Mesenchymal stem cell (in vitro differentiated cells and primary cell): ENCODE data around the gene PIR.

Experiments
- DNase-seq: peaks from one replicate; pipeline ENCODE4 v3.0.0-alpha.2; 2013
- H2AFZ ChIP-seq: one replicate; pipeline ENCODE4 v1.6.1; 2013; ENCODE audit warnings: low read depth, mild to moderate bottlenecking, control low read depth, inconsistent platforms, low read length, moderate library complexity
- H2AK5ac ChIP-seq: 2 replicates; pipeline ENCODE4 v1.6.1; 2013; ENCODE audit warnings: low read length, moderate library complexity, mild to moderate bottlenecking, inconsistent platforms; ENCODE audit not compliant: severe bottlenecking
- H2BK120ac ChIP-seq: one replicate; pipeline ENCODE4 v1.6.1; 2013; ENCODE audit warnings: low read depth, mild to moderate bottlenecking, inconsistent platforms, low read length, moderate library complexity
- H2BK12ac ChIP-seq, 2 experiments: one replicate each; pipeline ENCODE4 v1.6.1; 2013; ENCODE audit warnings: inconsistent platforms in 2 of 2, low read length in 2 of 2, mild to moderate bottlenecking in 2 of 2, moderate library complexity in 2 of 2, control low read depth in 1 of 2
- H2BK15ac ChIP-seq: one replicate; pipeline ENCODE4 v1.6.1; 2013; ENCODE audit warnings: mild to moderate bottlenecking, low read depth, inconsistent platforms; ENCODE audit not compliant: poor library complexity, severe bottlenecking
- H2BK5ac ChIP-seq: 2 replicates; pipeline ENCODE4 v1.6.1; 2013; ENCODE audit warnings: low read depth, mild to moderate bottlenecking, low read length, control low read depth, inconsistent platforms; ENCODE audit not compliant: poor library complexity, severe bottlenecking
- H3K14ac ChIP-seq, 2 experiments: one replicate each; pipeline ENCODE4 v1.6.1; 2013; ENCODE audit warnings: inconsistent platforms in 2 of 2, low read length in 2 of 2, control low read depth in 1 of 2, mild to moderate bottlenecking in 1 of 2, moderate library complexity in 1 of 2
- H3K18ac ChIP-seq, 2 experiments: one replicate each; pipeline ENCODE4 v1.6.1; 2013; ENCODE audit warnings: inconsistent platforms in 2 of 2, low read length in 2 of 2, control low read depth in 1 of 2, low read depth in 1 of 2, mild to moderate bottlenecking in 1 of 2
- H3K23ac ChIP-seq, 2 experiments: one replicate each; pipeline ENCODE4 v1.6.1; 2013; ENCODE audit warnings: inconsistent platforms in 2 of 2, low read length in 2 of 2, mild to moderate bottlenecking in 2 of 2, moderate library complexity in 2 of 2, control low read depth in 1 of 2
- H3K27ac ChIP-seq: 2 replicates; pipeline ENCODE4 v1.5.1; 2013; ENCODE audit warnings: mild to moderate bottlenecking, moderate library complexity, low read length, control low read depth, inconsistent platforms; ENCODE audit not compliant: poor library complexity, severe bottlenecking
- H3K27me3 ChIP-seq, 2 experiments: 2 replicates each; pipeline versions ENCODE4 v1.6.1 to v1.7.0; 2013; ENCODE audit warnings: low read length in 2 of 2, mild to moderate bottlenecking in 2 of 2, moderate library complexity in 2 of 2, control low read depth in 1 of 2, inconsistent platforms in 1 of 2; ENCODE audit not compliant: control insufficient read depth in 1 of 2, insufficient read depth in 1 of 2
- H3K36me3 ChIP-seq, 2 experiments: 2 replicates each; pipeline versions ENCODE4 v1.6.1 to v1.7.0; 2013; ENCODE audit warnings: low read length in 2 of 2, control low read depth in 1 of 2, inconsistent platforms in 1 of 2, low read depth in 1 of 2, mild to moderate bottlenecking in 1 of 2; ENCODE audit not compliant: insufficient read depth in 2 of 2, control insufficient read depth in 1 of 2
- H3K4ac ChIP-seq, 2 experiments: one replicate each; pipeline ENCODE4 v1.6.1; 2013; ENCODE audit warnings: inconsistent platforms in 2 of 2, low read length in 2 of 2, mild to moderate bottlenecking in 2 of 2, moderate library complexity in 2 of 2, control low read depth in 1 of 2, low read depth in 1 of 2
- H3K4me1 ChIP-seq: 2 replicates; pipeline ENCODE4 v1.6.1; 2013; ENCODE audit warnings: low read depth, low read length, control low read depth; ENCODE audit not compliant: control insufficient read depth, insufficient read depth
- H3K4me2 ChIP-seq: 2 replicates; pipeline ENCODE4 v1.6.1; 2013; ENCODE audit warnings: low read length, mild to moderate bottlenecking, inconsistent platforms; ENCODE audit not compliant: poor library complexity, severe bottlenecking
- H3K4me3 ChIP-seq, 2 experiments: 2 replicates each; pipeline versions ENCODE4 v1.5.1 to v1.7.0; 2013; ENCODE audit warnings: low read length in 2 of 2, mild to moderate bottlenecking in 2 of 2, control low read depth in 1 of 2, low read depth in 1 of 2; ENCODE audit not compliant: insufficient read depth in 1 of 2
- H3K79me1 ChIP-seq: replicated peaks from 2 replicates; pipeline ENCODE4 v1.6.1; 2013; ENCODE audit warnings: mild to moderate bottlenecking, control low read depth, low read length, inconsistent platforms; ENCODE audit not compliant: poor library complexity, severe bottlenecking
- H3K9ac ChIP-seq: 2 replicates; pipeline ENCODE4 v1.7.0; 2013; ENCODE audit warnings: mild to moderate bottlenecking, low read length, moderate library complexity
- H3K9me3 ChIP-seq: 2 replicates; pipeline ENCODE4 v1.7.0; 2013; ENCODE audit warnings: mild to moderate bottlenecking, low read length; ENCODE audit not compliant: control insufficient read depth
- H4K8ac ChIP-seq: one replicate; pipeline ENCODE4 v1.6.1; 2013; ENCODE audit warnings: inconsistent platforms, mild to moderate bottlenecking, low read length, moderate library complexity
- H4K91ac ChIP-seq: one replicate; pipeline ENCODE4 v1.6.1; 2013; ENCODE audit warnings: mild to moderate bottlenecking, low read length, inconsistent platforms
- whole genome bisulfite sequencing: methylation state at CpG from one replicate; pipeline ENCODE4 v1.1.7; 2013; ENCODE audit warnings: mixed read lengths; 5-methylcytosine and 5-hydroxymethylcytosine counted together

Gene PIR

DNA sequence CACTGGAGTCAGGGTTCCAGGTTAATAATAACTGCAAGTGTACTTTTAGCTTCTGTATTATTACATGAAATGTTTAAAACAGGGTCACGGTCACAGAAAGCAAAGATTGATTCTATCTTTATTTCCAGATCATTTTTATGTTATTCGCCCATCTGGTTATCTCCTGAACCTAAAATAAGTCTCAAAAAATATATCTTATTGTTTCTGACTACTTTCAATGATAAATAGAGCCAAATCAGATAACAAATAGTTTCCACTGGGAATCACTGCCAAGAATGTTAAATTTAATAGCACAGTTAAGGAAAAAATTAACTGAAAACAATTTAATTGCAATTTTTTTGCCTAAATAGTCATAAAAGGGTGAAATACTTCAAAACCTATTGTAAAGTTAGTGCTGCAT, 91.8 kb downstream of the PIR start:
- Histone ChIP-seq H3K4me1 (no peaks in the 10 kb centered on the region), H2BK15ac (no peak overlapping the region), H3K27ac (no peak overlapping the region), H3K23ac (no peak overlapping the region), H3K4ac (no peak overlapping the region), H2BK5ac (no peak overlapping the region), H3K9ac (no peak overlapping the region), H3K4me2 (no peak overlapping the region), H2AK5ac (no peak overlapping the region), H2AFZ (no peak overlapping the region), H3K4me3 (no peak overlapping the region), H3K79me1 (no peaks in the 10 kb centered on the region), H3K36me3 (no peaks in the 10 kb centered on the region), H3K14ac (no peak overlapping the region), H4K91ac (no peak overlapping the region), H2BK120ac (no peak overlapping the region), H4K8ac (no peak overlapping the region), H3K18ac (no peak overlapping the region), H3K27me3 (no peaks in the 10 kb centered on the region), H2BK12ac (no peak overlapping the region), H3K9me3 (no peaks in the 10 kb centered on the region)
- WGBS: no CpG with 5 or more reads among the region's 2 CpGs
- DNase-seq: no peak

DNA sequence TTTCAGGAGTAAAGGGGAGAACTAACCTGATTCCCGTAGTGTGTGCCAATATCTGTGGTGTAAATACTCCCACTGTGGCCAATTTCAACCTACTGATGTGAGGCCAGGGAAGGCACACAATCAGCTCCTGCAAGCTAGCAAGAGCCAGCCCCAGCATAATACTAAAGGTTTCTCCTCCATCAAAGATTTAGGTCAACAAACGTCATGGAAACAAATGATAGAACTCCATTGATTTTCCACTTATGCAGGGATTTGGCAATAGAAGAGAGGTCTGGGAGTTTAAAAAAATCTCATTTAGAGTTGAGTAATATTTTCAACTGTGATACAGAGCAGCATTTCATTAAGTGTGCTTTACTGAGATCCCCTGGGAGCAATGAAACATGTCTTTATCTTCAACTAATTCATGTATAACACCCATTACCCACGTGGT, 93.2 kb downstream of the PIR start:
- Histone ChIP-seq H2BK15ac (no peak overlapping the region), H2AFZ (no peak overlapping the region), H2BK12ac (no peak overlapping the region), H3K4me3 (no peak overlapping the region), H4K8ac (no peak overlapping the region), H2BK120ac (no peak overlapping the region), H3K9ac (no peak overlapping the region), H3K79me1 (no peaks in the 10 kb centered on the region), H3K18ac (no peak overlapping the region), H3K27ac (no peak overlapping the region), H3K14ac (no peak overlapping the region), H3K9me3 (no peaks in the 10 kb centered on the region), H2BK5ac (no peak overlapping the region), H3K4ac (no peak overlapping the region), H3K27me3 (no peaks in the 10 kb centered on the region), H3K4me1 (no peaks in the 10 kb centered on the region), H2AK5ac (no peak overlapping the region), H3K23ac (no peak overlapping the region), H4K91ac (no peak overlapping the region), H3K4me2 (no peak overlapping the region), H3K36me3 (no peaks in the 10 kb centered on the region)
- peak; percentile 0 for DNase-seq
- 100% methylated on average over 1 of the region's 3 CpGs for WGBS

DNA sequence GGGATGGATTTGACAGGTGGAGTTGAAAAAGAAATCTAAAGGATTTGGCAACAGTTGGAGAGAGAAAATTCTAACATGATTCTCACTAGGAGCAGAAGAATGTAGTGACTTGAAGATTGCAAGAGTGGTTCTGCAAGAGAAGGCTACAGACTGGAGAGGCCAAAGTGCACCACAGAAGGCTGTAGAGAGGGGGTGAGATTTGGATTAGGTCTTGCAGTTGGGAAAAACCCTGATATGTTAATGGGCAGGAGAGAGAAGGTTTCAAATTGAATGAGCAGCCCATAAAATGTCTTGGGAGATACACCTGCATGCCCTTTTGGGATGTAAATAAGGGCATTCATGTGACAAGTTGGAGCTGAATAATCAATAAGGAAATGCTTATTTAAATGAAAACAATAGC, 94.3 kb downstream of the PIR start:
- H3K18ac ChIP-seq: no peak overlapping the region
- no peak overlapping the region for H4K91ac ChIP-seq
- H4K8ac ChIP-seq: no peak overlapping the region
- H3K4ac ChIP-seq: no peak overlapping the region
- no peak overlapping the region for H2BK120ac ChIP-seq
- H3K4me3 ChIP-seq: no peak overlapping the region
- H3K36me3 ChIP-seq: no peaks in the 10 kb centered on the region
- no peak overlapping the region for H3K9ac ChIP-seq
- H2BK12ac ChIP-seq: no peak overlapping the region
- no peak overlapping the region for H3K4me2 ChIP-seq
- no peak overlapping the region for H2BK15ac ChIP-seq
- H2BK5ac ChIP-seq: no peak overlapping the region
- H3K9me3 ChIP-seq: no peaks in the 10 kb centered on the region
- no peaks in the 10 kb centered on the region for H3K4me1 ChIP-seq
- H3K23ac ChIP-seq: no peak overlapping the region
- DNase-seq: no peak
- no peak overlapping the region for H2AFZ ChIP-seq
- no peaks in the 10 kb centered on the region for H3K79me1 ChIP-seq
- no peaks in the 10 kb centered on the region for H3K27me3 ChIP-seq
- H2AK5ac ChIP-seq: no peak overlapping the region
- no peak overlapping the region for H3K27ac ChIP-seq
- H3K14ac ChIP-seq: no peak overlapping the region

DNA sequence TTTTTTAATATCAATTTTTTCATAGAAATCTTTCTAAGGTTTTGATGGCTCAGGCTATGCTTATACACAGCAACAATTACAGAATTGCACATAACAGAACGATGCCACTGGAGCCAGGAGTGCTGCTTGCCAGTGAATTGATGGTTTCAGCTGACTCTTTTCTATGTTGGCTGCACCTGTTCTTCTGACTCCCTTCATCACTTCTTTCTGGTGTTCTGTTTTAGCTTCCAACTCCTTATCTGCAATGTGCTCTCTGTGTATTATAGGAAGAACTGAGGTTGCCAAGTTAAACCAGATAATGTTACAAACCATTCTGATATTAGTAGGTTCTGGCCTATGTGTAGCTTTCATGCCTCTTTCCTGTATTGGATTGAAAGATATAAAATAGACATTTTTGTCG, 97.3 kb downstream of the PIR start:
- Histone ChIP-seq H2BK120ac (no peak overlapping the region), H3K27ac (no peak overlapping the region), H2AFZ (no peak overlapping the region), H2BK15ac (no peak overlapping the region), H3K36me3 (no peaks in the 10 kb centered on the region), H2BK5ac (no peak overlapping the region), H3K9me3 (no peaks in the 10 kb centered on the region), H2BK12ac (no peak overlapping the region), H3K4me1 (no peaks in the 10 kb centered on the region), H3K4me3 (no peak overlapping the region), H3K79me1 (no peaks in the 10 kb centered on the region), H3K18ac (no peak overlapping the region), H4K91ac (no peak overlapping the region), H3K4me2 (no peak overlapping the region), H3K9ac (no peak overlapping the region), H4K8ac (no peak overlapping the region), H3K27me3 (no peaks in the 10 kb centered on the region), H3K4ac (no peak overlapping the region), H3K14ac (no peak overlapping the region), H2AK5ac (no peak overlapping the region), H3K23ac (no peak overlapping the region)
- 100% methylated on average over 1 of the region's 2 CpGs for WGBS
- no peak for DNase-seq
